Kidney epithelial cell (primary cell): Measurements from ENCODE around the gene LDB3. TPM values are rescaled to one million over a fixed set of nuclear protein-coding genes. Genes with fewer than 3 reads are reported as not detected.
A peak's percentile ranks its signal among the peaks of the same experiment; 100 is the strongest.

Experiments used
- DNase-seq: peaks from one replicate; pipeline ENCODE4 v3.0.0-alpha.2; 2010; ENCODE audit warnings: low read depth
- H3K27me3 ChIP-seq: 2 replicates; pipeline ENCODE4 v1.6.0; 2011; ENCODE audit warnings: low read length; ENCODE audit not compliant: control insufficient read depth, insufficient read depth
- H3K36me3 ChIP-seq: 2 replicates; pipeline ENCODE4 v1.5.1; 2011; ENCODE audit warnings: low read length; ENCODE audit not compliant: control insufficient read depth, insufficient read depth
- H3K4me3 ChIP-seq: 2 replicates; pipeline ENCODE4 v1.5.1; 2011; ENCODE audit warnings: low read depth, mild to moderate bottlenecking, control low read depth, low read length
- CTCF ChIP-seq: IDR thresholded peaks from 2 replicates; pipeline ENCODE4 v1.5.1; 2011; ENCODE audit warnings: mild to moderate bottlenecking, moderate library complexity, low read length, control low read depth, inconsistent platforms; ENCODE audit not compliant: insufficient read depth, poor library complexity, severe bottlenecking
- total RNA-seq: library from RNA; depleted of rRNA; stranded (reverse); fragments of >200 nt; gene quantifications from 2 replicates; pipeline ENCODE4 v1.2.3, GENCODE V29; 2015

The LDB3 gene
- 0.17 and 0.34 TPM in 2 replicates for total RNA-seq

- TF ChIP-seq CTCF: no peak
- no peak for DNase-seq
- Histone ChIP-seq H3K27me3 (peaks cover 12% of the 10 kb centered on the region), H3K36me3 (no peaks in the 10 kb centered on the region), H3K4me3 (no peak within 1 kb of the TSS)
These were observed at the start of gene LDB3 for GRCh38 chr10:86668297-86669165. Gene LDB3 (plus strand): TSS chr10:86668511. CDS start chr10:86668692, 181 bp downstream.

- TF ChIP-seq CTCF: no peak
- Histone ChIP-seq H3K36me3 (no peaks in the 10 kb centered on the region), H3K4me3 (no peak overlapping the region), H3K27me3 (peaks cover 10% of the 10 kb centered on the region)
- no peak for DNase-seq
These were observed 40.0 kb upstream of the LDB3 start for GRCh38 chr10:86628311-86628710.

GRCh38 chr10:86630079-86630478 lies 38.2 kb upstream of the LDB3 start:
- Histone ChIP-seq H3K27me3 (peaks cover 13% of the 10 kb centered on the region), H3K4me3 (no peak overlapping the region), H3K36me3 (no peaks in the 10 kb centered on the region)
- no peak for DNase-seq
- TF ChIP-seq CTCF: no peak

GRCh38 chr10:86632009-86632800 lies 36.1 kb upstream of the LDB3 start:
- Histone ChIP-seq H3K36me3 (no peaks in the 10 kb centered on the region), H3K4me3 (peak overlapping the region; percentile 18), H3K27me3 (peaks cover 13% of the 10 kb centered on the region)
- DNase-seq: no peak
- peak; percentile 36 for TF ChIP-seq CTCF

GRCh38 chr10:86632951-86633350 lies 35.4 kb upstream of the LDB3 start:
- Histone ChIP-seq H3K36me3 (no peaks in the 10 kb centered on the region), H3K27me3 (peaks cover 13% of the 10 kb centered on the region), H3K4me3 (no peak overlapping the region)
- TF ChIP-seq CTCF: no peak
- no peak for DNase-seq
